ENCODE results near the gene MRPS11. TPM values are rescaled to one million over a fixed set of nuclear protein-coding genes. Genes with fewer than 3 reads are reported as not detected.

MRPS11 gene
- 10 to 100 TPM in 6 of 7 donors, 1 to 10 TPM in 1; 8.3 to 26.9 (median 21.4) TPM for total RNA-seq
- 10 to 100 TPM; 21.7 to 32.4 TPM for polyA plus RNA-seq
- long read RNA-seq, donor 1, transcript MRPS11-201 (6 exons, 3,644 nt), result major isoform, 14 of 26 reads
- long read RNA-seq, donor 1, partial matches to known transcripts, result 1 of 26 reads
- long read RNA-seq, donor 1, other reads (novel, unspliced or antisense), result 11 of 26 reads
- long read RNA-seq, donor 2, transcript MRPS11-201 (6 exons, 3,644 nt), result major isoform, 18 of 25 reads
- long read RNA-seq, donor 2, partial matches to known transcripts, result 0 of 25 reads
- long read RNA-seq, donor 2, other reads (novel, unspliced or antisense), result 6 of 25 reads
- long read RNA-seq, donor 3, transcript MRPS11-201 (6 exons, 3,644 nt), result major isoform, 7 of 16 reads
- long read RNA-seq, donor 3, partial matches to known transcripts, result 2 of 16 reads
- long read RNA-seq, donor 3, other reads (novel, unspliced or antisense), result 7 of 16 reads

DNA sequence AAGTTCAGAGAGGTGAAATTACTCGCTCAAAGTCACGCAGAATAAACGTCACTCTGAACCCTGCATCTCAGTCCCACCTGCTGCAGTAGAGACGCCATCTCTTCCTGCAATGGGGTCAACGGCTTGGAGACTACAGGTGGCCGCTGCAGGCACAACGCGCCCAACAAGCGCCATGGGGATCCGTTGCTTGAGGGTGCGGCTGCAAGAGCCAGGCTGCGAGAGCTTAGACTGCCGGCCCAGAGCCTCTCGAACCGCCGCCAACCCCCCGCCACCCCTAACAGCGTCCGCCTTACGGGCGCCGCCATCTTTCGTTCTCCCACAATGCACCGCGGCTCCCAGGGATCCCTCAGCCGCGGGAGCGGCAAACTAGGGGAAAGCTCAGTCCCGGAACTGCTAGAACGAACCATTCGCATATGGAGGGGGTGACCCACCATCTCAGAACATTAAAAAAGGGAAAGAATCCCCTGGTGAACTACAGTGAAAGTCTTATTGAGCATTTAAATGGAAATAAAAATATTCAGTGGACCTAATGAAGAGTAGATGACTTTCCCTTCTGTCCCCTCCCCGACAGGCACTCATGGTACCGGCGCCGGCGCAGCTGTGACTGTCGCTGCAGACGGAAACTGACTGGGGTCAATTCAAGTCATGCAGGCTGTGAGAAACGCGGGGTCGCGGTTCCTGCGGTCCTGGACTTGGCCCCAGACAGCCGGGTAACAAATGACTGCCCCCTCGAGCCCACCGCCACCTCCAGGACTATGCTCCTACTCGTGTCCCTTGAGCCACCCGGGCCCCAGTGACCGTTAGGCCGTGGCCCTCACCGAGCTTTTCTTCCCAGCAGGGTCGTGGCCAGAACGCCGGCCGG, at the start of gene MRPS11, which contains the start of gene MRPL46:
TSS of gene MRPS11 (plus strand) at position 636 of the 862 bp plus-strand sequence. CDS start at position 646, 10 bp downstream.
TSS of gene MRPL46 (minus strand) at position 316 of the 862 bp plus-strand sequence. CDS start at position 305, 11 bp downstream.
- peak within 1 kb of the TSS; percentile 23 to 64 for H3K27ac ChIP-seq
- WGBS, 3 donors, result 0% methylated on average over 55 of the region's 55 CpGs
- no peaks in the 10 kb centered on the region for H3K27me3 ChIP-seq
- H3K4me3 ChIP-seq, result peak within 1 kb of the TSS; percentile 95
- peak; percentile 20 for TF ChIP-seq POLR2A (IDR thresholded peaks at IDR 0.05)
- no peak for TF ChIP-seq EP300 (IDR thresholded peaks at IDR 0.05)
- H3K36me3 ChIP-seq, result no peaks in the 10 kb centered on the region
- no peaks in the 10 kb centered on the region for H3K9me3 ChIP-seq
- peak; percentile 83 to 91 (median 88) for DNase-seq
- intact Hi-C loops (cut with DNase I), result no loop called here
- peaks cover 11% of the 10 kb centered on the region for H3K4me1 ChIP-seq (ENCODE audit: insufficient read depth)

DNA sequence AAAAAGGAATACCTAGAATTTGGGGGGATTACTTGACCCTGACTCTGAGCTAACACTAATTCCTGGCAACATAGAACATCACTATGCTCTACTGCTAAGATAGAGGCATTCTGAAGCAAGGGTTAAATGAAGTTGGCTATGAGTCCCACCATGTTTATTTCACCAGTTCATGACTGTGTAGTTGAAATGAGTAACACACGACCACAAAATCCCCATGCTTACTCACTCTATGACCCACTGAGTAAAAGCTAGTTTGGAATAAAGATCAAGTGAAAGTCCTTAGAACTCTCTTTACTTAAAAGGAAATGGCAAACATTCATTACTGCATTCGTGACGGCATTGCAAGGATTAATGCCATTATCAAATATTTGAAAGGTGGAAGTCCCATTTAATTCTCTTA, 47.7 kb upstream of the MRPS11 start:
- Histone ChIP-seq H3K4me3 (no peak overlapping the region), H3K9me3 (no peaks in the 10 kb centered on the region), H3K27me3 (no peaks in the 10 kb centered on the region), H3K4me1 (ENCODE audit: insufficient read depth) (no peaks in the 10 kb centered on the region), H3K36me3 (no peaks in the 10 kb centered on the region), H3K27ac (no peak overlapping the region)
- DNase-seq, result no peak
- intact Hi-C loops (cut with DNase I), result no loop called here
- TF ChIP-seq POLR2A (IDR thresholded peaks at IDR 0.05) (no peak), EP300 (IDR thresholded peaks at IDR 0.05) (no peak)
- TF ChIP-seq, protein P1, sequence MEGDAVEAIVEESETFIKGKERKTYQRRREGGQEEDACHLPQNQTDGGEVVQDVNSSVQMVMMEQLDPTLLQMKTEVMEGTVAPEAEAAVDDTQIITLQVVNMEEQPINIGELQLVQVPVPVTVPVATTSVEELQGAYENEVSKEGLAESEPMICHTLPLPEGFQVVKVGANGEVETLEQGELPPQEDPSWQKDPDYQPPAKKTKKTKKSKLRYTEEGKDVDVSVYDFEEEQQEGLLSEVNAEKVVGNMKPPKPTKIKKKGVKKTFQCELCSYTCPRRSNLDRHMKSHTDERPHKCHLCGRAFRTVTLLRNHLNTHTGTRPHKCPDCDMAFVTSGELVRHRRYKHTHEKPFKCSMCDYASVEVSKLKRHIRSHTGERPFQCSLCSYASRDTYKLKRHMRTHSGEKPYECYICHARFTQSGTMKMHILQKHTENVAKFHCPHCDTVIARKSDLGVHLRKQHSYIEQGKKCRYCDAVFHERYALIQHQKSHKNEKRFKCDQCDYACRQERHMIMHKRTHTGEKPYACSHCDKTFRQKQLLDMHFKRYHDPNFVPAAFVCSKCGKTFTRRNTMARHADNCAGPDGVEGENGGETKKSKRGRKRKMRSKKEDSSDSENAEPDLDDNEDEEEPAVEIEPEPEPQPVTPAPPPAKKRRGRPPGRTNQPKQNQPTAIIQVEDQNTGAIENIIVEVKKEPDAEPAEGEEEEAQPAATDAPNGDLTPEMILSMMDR (IDR thresholded peaks at IDR 0.05), result no peak
- 58 to 66% (median 59%) methylated on average over 3 of the region's 3 CpGs for WGBS, 3 donors

- intact Hi-C loops (cut with DNase I), result no loop called here
- WGBS, 3 donors, result 78 to 84% (median 84%) methylated on average over 8 of the region's 8 CpGs
- no peak overlapping the region for H3K27ac ChIP-seq
- H3K4me1 ChIP-seq (ENCODE audit: insufficient read depth), result no peaks in the 10 kb centered on the region
- no peaks in the 10 kb centered on the region for H3K9me3 ChIP-seq
- H3K4me3 ChIP-seq, result no peak overlapping the region
- TF ChIP-seq POLR2A (IDR thresholded peaks at IDR 0.05) (no peak), EP300 (IDR thresholded peaks at IDR 0.05) (no peak)
- TF ChIP-seq, protein P1 (IDR thresholded peaks at IDR 0.05), result no peak
- H3K27me3 ChIP-seq, result no peaks in the 10 kb centered on the region
- no peak for DNase-seq
- no peaks in the 10 kb centered on the region for H3K36me3 ChIP-seq
Observed at GRCh38 chr15:88423331-88423730, 44.2 kb upstream of the MRPS11 start.

- H3K36me3 ChIP-seq, result no peaks in the 10 kb centered on the region
- H3K27ac ChIP-seq, result no peak overlapping the region
- 57 to 68% (median 63%) methylated on average over 2 of the region's 2 CpGs for WGBS, 3 donors
- intact Hi-C loops (cut with DNase I), result no loop called here
- TF ChIP-seq POLR2A (IDR thresholded peaks at IDR 0.05), result no peak
- TF ChIP-seq, protein P1 (IDR thresholded peaks at IDR 0.05), result no peak
- TF ChIP-seq EP300 (IDR thresholded peaks at IDR 0.05), result no peak
- no peaks in the 10 kb centered on the region for H3K9me3 ChIP-seq
- no peaks in the 10 kb centered on the region for H3K4me1 ChIP-seq (ENCODE audit: insufficient read depth)
- no peak overlapping the region for H3K4me3 ChIP-seq
- no peaks in the 10 kb centered on the region for H3K27me3 ChIP-seq
- no peak for DNase-seq
Observed at GRCh38 chr15:88426304-88426703, 41.2 kb upstream of the MRPS11 start.

Measured in ovary (tissue), 10 donors.